IMR-90 (cell line): Measurements from ENCODE around the gene CCL27. TPM values are rescaled to one million over a fixed set of nuclear protein-coding genes. Genes with fewer than 3 reads are reported as not detected.

Experiments
- ATAC-seq: fragments of 200-7000 bp; cut with Tn5 transposase; 2 replicates; pipeline ENCODE4 v1.9.1; 2020; ENCODE audit warnings: low read depth, mild to moderate bottlenecking, moderate library complexity
- BruUV-seq: library from RNA; stranded (reverse); fragments of 400-500 nt; replicated peaks from 2 replicates; lab custom pipeline; 2021; lab: Mats Ljungman, UMichigan
- CTCF ChIA-PET: fragments of 300-600 bp; formaldehyde crosslinking; extraction: SDS; loops from one replicate; lab custom pipeline; 2021; ENCODE audit warnings: antibody characterized with exemption; lab: Yijun Ruan, JAX
- POLR2A ChIA-PET: fragments of 300-600 bp; sonication (Branson Sonifier 250); formaldehyde crosslinking; loops from one replicate; lab custom pipeline; 2022; ENCODE audit warnings: antibody characterized with exemption; ENCODE audit not compliant: unreplicated experiment; lab: Charles Lee
- DNase-seq: peaks from one replicate; pipeline ENCODE4 v3.0.0; 2013
- H2AFZ ChIP-seq: replicated peaks from 2 replicates; pipeline ENCODE3; 2013; ENCODE audit warnings: low read length, mild to moderate bottlenecking; ENCODE audit not compliant: poor library complexity
- H2AK5ac ChIP-seq: 2 replicates; pipeline ENCODE4 v1.6.1; 2013; ENCODE audit warnings: low read depth, low read length, inconsistent platforms
- H2AK9ac ChIP-seq: replicated peaks from 2 replicates; pipeline ENCODE3; 2013; ENCODE audit warnings: mild to moderate bottlenecking, low read depth, low read length, moderate library complexity; ENCODE audit not compliant: poor library complexity
- H2BK120ac ChIP-seq: 2 replicates; pipeline ENCODE4 v1.6.1; 2013; ENCODE audit warnings: low read depth, low read length, inconsistent platforms
- H2BK15ac ChIP-seq: 3 replicates; pipeline ENCODE4 v1.6.1; 2013; ENCODE audit warnings: low read depth, low read length, inconsistent platforms
- H2BK20ac ChIP-seq: 2 replicates; pipeline ENCODE4 v1.6.1; 2013; ENCODE audit warnings: low read depth, mild to moderate bottlenecking, inconsistent platforms, low read length, moderate library complexity
- H2BK5ac ChIP-seq: 2 replicates; pipeline ENCODE4 v1.6.1; 2013; ENCODE audit warnings: mild to moderate bottlenecking, low read depth, low read length, inconsistent platforms; ENCODE audit not compliant: poor library complexity, severe bottlenecking
- H3K14ac ChIP-seq: replicated peaks from 2 replicates; pipeline ENCODE4 v1.6.1; 2013; ENCODE audit warnings: low read depth, low read length, inconsistent platforms
- H3K18ac ChIP-seq: 2 replicates; pipeline ENCODE4 v1.6.1; 2013; ENCODE audit warnings: low read depth, low read length, control low read depth
- H3K23ac ChIP-seq: 2 replicates; pipeline ENCODE4 v1.6.1; 2013; ENCODE audit warnings: low read depth, low read length, inconsistent platforms
- H3K27ac ChIP-seq: 2 replicates; pipeline ENCODE4 v1.5.1; 2013; ENCODE audit warnings: mild to moderate bottlenecking, control low read depth, low read length; ENCODE audit not compliant: insufficient read depth
- H3K27me3 ChIP-seq: 2 replicates; pipeline ENCODE4 v1.6.1; 2013; ENCODE audit warnings: low read length; ENCODE audit not compliant: control insufficient read depth, insufficient read depth
- H3K36me3 ChIP-seq: 2 replicates; pipeline ENCODE4 v1.6.1; 2013; ENCODE audit warnings: low read length, mixed read lengths; ENCODE audit not compliant: control insufficient read depth, insufficient read depth
- H3K4ac ChIP-seq: 2 replicates; pipeline ENCODE4 v1.6.1; 2013; ENCODE audit warnings: low read depth, low read length, inconsistent platforms
- H3K4me1 ChIP-seq: 2 replicates; pipeline ENCODE4 v1.6.1; 2013; ENCODE audit warnings: low read length, mixed read lengths; ENCODE audit not compliant: control insufficient read depth, insufficient read depth
- H3K4me2 ChIP-seq: 2 replicates; pipeline ENCODE4 v1.6.1; 2013; ENCODE audit warnings: low read depth, mild to moderate bottlenecking, control low read depth, low read length, moderate library complexity
- H3K4me3 ChIP-seq: 2 replicates; pipeline ENCODE4 v1.5.1; 2013; ENCODE audit warnings: low read depth, mild to moderate bottlenecking, control low read depth, low read length, moderate library complexity; ENCODE audit not compliant: insufficient read depth
- H3K56ac ChIP-seq: 2 replicates; pipeline ENCODE4 v1.6.1; 2013; ENCODE audit warnings: low read length, inconsistent platforms; ENCODE audit not compliant: insufficient read depth; ENCODE audit errors: extremely low read depth
- H3K79me1 ChIP-seq, 2 experiments: 2 replicates each; pipeline ENCODE4 v1.6.1; 2013; ENCODE audit warnings: low read length in 2 of 2, inconsistent platforms in 1 of 2, low read depth in 1 of 2
- H3K9ac ChIP-seq: 2 replicates; pipeline ENCODE4 v1.6.1; 2013; ENCODE audit warnings: low read depth, low read length, control low read depth
- H3K9me1 ChIP-seq: 2 replicates; pipeline ENCODE4 v1.6.1; 2013; ENCODE audit warnings: low read length, inconsistent platforms; ENCODE audit not compliant: insufficient read depth
- H3K9me3 ChIP-seq: 2 replicates; pipeline ENCODE4 v1.6.1; 2013; ENCODE audit warnings: low read length; ENCODE audit not compliant: control insufficient read depth, insufficient read depth
- H4K20me1 ChIP-seq: 2 replicates; pipeline ENCODE4 v1.6.1; 2013; ENCODE audit warnings: low read length, inconsistent platforms; ENCODE audit not compliant: insufficient read depth
- H4K5ac ChIP-seq: 2 replicates; pipeline ENCODE4 v1.6.1; 2013; ENCODE audit warnings: mild to moderate bottlenecking, low read depth, low read length, control low read depth
- H4K8ac ChIP-seq, 2 experiments: 2 replicates each; pipeline ENCODE4 v1.6.1; 2013; ENCODE audit warnings: low read depth in 2 of 2, low read length in 2 of 2, control low read depth in 1 of 2, inconsistent platforms in 1 of 2
- H4K91ac ChIP-seq: 2 replicates; pipeline ENCODE4 v1.6.1; 2013; ENCODE audit warnings: low read depth, low read length, inconsistent platforms; ENCODE audit not compliant: insufficient read depth
- BHLHE40 ChIP-seq: fragments of 150-350 bp; IDR thresholded peaks from 2 replicates; pipeline ENCODE4 v1.6.1; 2016; ENCODE audit warnings: mild to moderate bottlenecking, low read depth, low read length
- CEBPB ChIP-seq: IDR thresholded peaks from 2 replicates; pipeline ENCODE4 v1.6.1; 2012; ENCODE audit warnings: low read depth, low read length, improper control_type of control experiment
- CHD1 ChIP-seq: IDR thresholded peaks from 2 replicates; pipeline ENCODE4 v1.6.1; 2012; ENCODE audit warnings: low read depth, low read length, improper control_type of control experiment
- CTCF ChIP-seq: conservative IDR thresholded peaks from 2 replicates; pipeline ENCODE4 v1.5.1; 2012; ENCODE audit warnings: mild to moderate bottlenecking, low read depth, low read length, improper control_type of control experiment
- ELK1 ChIP-seq: fragments of 150-350 bp; IDR thresholded peaks from 2 replicates; pipeline ENCODE4 v1.6.1; 2016; ENCODE audit warnings: low read depth, mild to moderate bottlenecking, low read length, moderate library complexity, borderline replicate concordance
- FOS ChIP-seq: fragments of 150-350 bp; IDR thresholded peaks from 2 replicates; pipeline ENCODE4 v1.6.1; 2016; ENCODE audit warnings: low read depth, low read length
- MAFK ChIP-seq: IDR thresholded peaks from 2 replicates; pipeline ENCODE4 v1.6.1; 2012; ENCODE audit warnings: low read depth, low read length, improper control_type of control experiment
- MAZ ChIP-seq: IDR thresholded peaks from 2 replicates; pipeline ENCODE4 v1.6.1; 2012; ENCODE audit warnings: low read depth, mild to moderate bottlenecking, low read length, improper control_type of control experiment, moderate library complexity, borderline replicate concordance
- MXI1 ChIP-seq: IDR thresholded peaks from 2 replicates; pipeline ENCODE4 v1.6.1; 2012; ENCODE audit warnings: low read depth, mild to moderate bottlenecking, low read length, moderate library complexity, borderline replicate concordance
- NFE2L2 ChIP-seq: fragments of 150-350 bp; IDR thresholded peaks from 2 replicates; pipeline ENCODE4 v1.6.1; 2016; ENCODE audit warnings: low read depth, mild to moderate bottlenecking, low read length
- POLR2A ChIP-seq: IDR thresholded peaks from 2 replicates; pipeline ENCODE4 v1.6.1; 2012; ENCODE audit warnings: mild to moderate bottlenecking, low read depth, low read length
- RAD21 ChIP-seq: IDR thresholded peaks from 2 replicates; pipeline ENCODE4 v1.6.1; 2012; ENCODE audit warnings: low read length, improper control_type of control experiment
- RCOR1 ChIP-seq: IDR thresholded peaks from 2 replicates; pipeline ENCODE4 v1.6.1; 2012; ENCODE audit warnings: mild to moderate bottlenecking, low read length, improper control_type of control experiment; ENCODE audit not compliant: insufficient replicate concordance
- RFX5 ChIP-seq: IDR thresholded peaks from 2 replicates; pipeline ENCODE4 v1.8.0; 2012; ENCODE audit warnings: low read depth, mild to moderate bottlenecking, low read length, moderate library complexity
- SMC3 ChIP-seq: fragments of 150-350 bp; IDR thresholded peaks from 2 replicates; pipeline ENCODE4 v1.6.1; 2016; ENCODE audit warnings: low read depth, mild to moderate bottlenecking, antibody characterized with exemption, low read length, moderate library complexity
- USF2 ChIP-seq: fragments of 150-350 bp; IDR thresholded peaks from 2 replicates; pipeline ENCODE4 v1.6.1; 2017; ENCODE audit warnings: mild to moderate bottlenecking, antibody characterized with exemption, low read length, low read depth
- WGBS, 2 experiments: methylation state at CpG; one replicate each; pipeline versions ENCODE4 v1.1.5 to v1.1.7; 2013; ENCODE audit warnings: missing lambda C conversion rate in 2 of 2; ENCODE audit not compliant: insufficient read length in 1 of 2; ENCODE audit errors: extremely low coverage in 2 of 2; 5-methylcytosine and 5-hydroxymethylcytosine counted together
- dilution Hi-C: fragments of 300-500 bp; cut with HindIII; formaldehyde crosslinking; loops from one replicate; pipeline ENCODE4 v1.14.3; 2018; ENCODE audit warnings: low sequenced_read_pairs; ENCODE audit not compliant: unreplicated experiment
- in situ Hi-C: fragments of 300-500 bp; cut with MboI; formaldehyde crosslinking; loops from 3 replicates; pipeline ENCODE4 v1.14.3; 2019; ENCODE audit warnings: low sequenced_read_pairs, inconsistent platforms, mixed read lengths
- intact Hi-C: fragments of 100-400 bp; cut with micrococcal nuclease; formaldehyde crosslinking; loops from 2 replicates; pipeline ENCODE4 v1.10.0; 2022
- polyA plus RNA-seq, 3 experiments: library from polyadenylated mRNA; depleted of rRNA; stranded (reverse); fragments of >200 nt; gene quantifications; 2 replicates each; pipeline ENCODE4 v1.2.3, GENCODE V29; 2012; ENCODE audit warnings: low replicate concordance in 1 of 3
- total RNA-seq: library from RNA; depleted of rRNA; stranded (reverse); fragments of >200 nt; gene quantifications from 2 replicates; pipeline ENCODE4 v1.2.3, GENCODE V29; 2012

Gene CCL27
- total and polyA plus RNA-seq, 2 of the 4 experiments (the other 2 are of a cell fraction) = 0.18 to 0.26 TPM

DNA sequence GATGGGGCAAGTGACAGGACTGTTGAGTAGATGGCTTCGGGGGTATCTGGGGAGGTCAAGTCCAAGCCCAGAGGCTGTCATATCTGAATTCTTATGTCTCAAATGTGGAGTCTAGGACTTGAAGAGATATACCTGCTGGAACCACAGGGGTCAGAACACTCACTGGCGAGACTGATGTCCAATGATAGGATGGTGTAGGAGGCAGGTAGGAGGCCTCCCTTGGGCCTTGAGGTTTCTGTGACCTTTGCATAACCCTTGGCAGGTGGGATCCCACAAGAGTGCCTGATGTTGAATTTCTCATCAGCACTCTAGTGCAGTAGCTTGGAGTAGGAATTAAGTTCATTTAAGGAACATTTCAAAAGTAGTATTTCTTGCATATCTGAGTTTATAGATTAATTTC is 44.7 kb upstream of the CCL27 start:
- BruUV-seq = no TSS peak
- 86% methylated on average over 1 of the region's 2 CpGs; no CpG with 5 or more reads in 1 of the 2 experiments for WGBS, 2 experiments
- intact Hi-C loops = no loop called here

More for the DNA sequence above, 44.7 kb upstream of the CCL27 start:
- H2BK5ac ChIP-seq = no peak overlapping the region
- ATAC-seq (no peak), DNase-seq (no peak)
- no peak overlapping the region for H2BK20ac ChIP-seq
- H4K91ac ChIP-seq = no peak overlapping the region
- H3K23ac ChIP-seq = no peak overlapping the region
- no peaks in the 10 kb centered on the region for H3K36me3 ChIP-seq
- H3K4me3 ChIP-seq = no peak overlapping the region
- ChIA-PET POLR2A (no interaction called here), CTCF (no interaction called here)
- peaks cover 14% of the 10 kb centered on the region for H3K27me3 ChIP-seq
- no peak overlapping the region for H3K14ac ChIP-seq
- H3K4me1 ChIP-seq = no peaks in the 10 kb centered on the region
- H2AFZ ChIP-seq = no peak overlapping the region
- no peak overlapping the region for H2AK5ac ChIP-seq
- H3K9me3 ChIP-seq = no peaks in the 10 kb centered on the region
- H4K8ac ChIP-seq = no peak overlapping the region
- no peaks in the 10 kb centered on the region for H3K9me1 ChIP-seq
- H4K5ac ChIP-seq = no peak overlapping the region
- no peaks in the 10 kb centered on the region for H4K20me1 ChIP-seq
- no peak overlapping the region for H3K4ac ChIP-seq
- dilution Hi-C loops = no loop called here
- H3K4me2 ChIP-seq = no peak overlapping the region
- H2BK15ac ChIP-seq = no peak overlapping the region
- in situ Hi-C loops = no loop called here
- H2AK9ac ChIP-seq = no peak overlapping the region
- TF ChIP-seq MXI1 = no peak
- TF ChIP-seq RCOR1 = no peak
- TF ChIP-seq MAZ = no peak
- no peak for TF ChIP-seq FOS
- no peak for TF ChIP-seq ELK1
- TF ChIP-seq USF2 = no peak
- TF ChIP-seq CTCF = no peak
- no peak for TF ChIP-seq RFX5
- TF ChIP-seq NFE2L2 = no peak
- TF ChIP-seq BHLHE40 = no peak
- TF ChIP-seq MAFK = no peak
- no peak for TF ChIP-seq SMC3
- no peak for TF ChIP-seq CEBPB
- TF ChIP-seq CHD1 = no peak
- no peak for TF ChIP-seq RAD21
- TF ChIP-seq POLR2A = no peak
- no peak overlapping the region for H3K9ac ChIP-seq
- no peak overlapping the region for H3K18ac ChIP-seq
- H2BK120ac ChIP-seq = no peak overlapping the region
- H3K56ac ChIP-seq = no peak overlapping the region
- H3K79me1 ChIP-seq = no peaks in the 10 kb centered on the region
- no peak overlapping the region for H3K27ac ChIP-seq
